HG03571 (cell line): Measurements from ENCODE around the gene PAX8.

Experiments used
- ATAC-seq: cut with Tn5 transposase; IDR thresholded peaks from one replicate; pipeline ENCODE4 v1.9.1; 2021; ENCODE audit not compliant: unreplicated experiment

Gene PAX8

GRCh38 chr2:113268621-113269360, 9.9 kb downstream of the PAX8 start:
- no peak for ATAC-seq

GRCh38 chr2:113266431-113266830, 12.3 kb downstream of the PAX8 start:
- ATAC-seq: no peak

- no peak for ATAC-seq
Measured at GRCh38 chr2:113264713-113265403, 13.9 kb downstream of the PAX8 start.

- no peak for ATAC-seq
Measured at GRCh38 chr2:113263546-113263945, 15.2 kb downstream of the PAX8 start.

- ATAC-seq: no peak
Measured at GRCh38 chr2:113260991-113261390, 17.7 kb downstream of the PAX8 start.

- ATAC-seq: no peak
Measured at GRCh38 chr2:113258471-113259147, 20.1 kb downstream of the PAX8 start.

GRCh38 chr2:113257516-113258264, 21.0 kb downstream of the PAX8 start:
- no peak for ATAC-seq

- ATAC-seq: no peak
Measured at GRCh38 chr2:113255140-113256070, 23.3 kb downstream of the PAX8 start.

- no peak for ATAC-seq
Measured at GRCh38 chr2:113253453-113253852, 25.3 kb downstream of the PAX8 start.

GRCh38 chr2:113252047-113252590, 26.6 kb downstream of the PAX8 start:
- no peak for ATAC-seq

GRCh38 chr2:113251118-113251517, 27.6 kb downstream of the PAX8 start:
- ATAC-seq: no peak

- ATAC-seq: no peak
Measured at GRCh38 chr2:113248997-113249770, 29.5 kb downstream of the PAX8 start.

GRCh38 chr2:113246606-113247005, 32.1 kb downstream of the PAX8 start:
- no peak for ATAC-seq

- ATAC-seq: no peak
Measured at GRCh38 chr2:113245276-113245711, 33.4 kb downstream of the PAX8 start.

- no peak for ATAC-seq
Measured at GRCh38 chr2:113242327-113242726, 36.4 kb downstream of the PAX8 start.

- ATAC-seq: no peak
Measured at GRCh38 chr2:113240915-113241911, 37.5 kb downstream of the PAX8 start.

GRCh38 chr2:113240150-113240914, 38.4 kb downstream of the PAX8 start:
- no peak for ATAC-seq
